Frontal cortex (tissue), 4 donors: ENCODE data around the gene ZNF639. TPM values are rescaled to one million over a fixed set of nuclear protein-coding genes. Genes with fewer than 3 reads are reported as not detected.

Source experiments
- DNase-seq, 2 donors: peaks; one replicate each; pipeline ENCODE4 v3.0.0; 2012; ENCODE audit warnings: low spot score in 2 of 2
- FAIRE-seq: peaks from 2 replicates; lab custom pipeline; 2012; peaks lifted over from hg19 to GRCh38; lab: Jason Lieb, UNC
- total RNA-seq: library from RNA; depleted of rRNA; stranded (reverse); fragments of >200 nt; gene quantifications from one replicate; pipeline ENCODE4 v1.2.3, GENCODE V29; 2014
- donor health status: control.
- donor health status: control.
- donor health status: control.

Gene ZNF639
- total RNA-seq, 1 donor from 2014 or later: 119 TPM

- DNase-seq: no peak
- no peak for FAIRE-seq
Measured at GRCh38 chr3:179376474-179376873, 53.6 kb downstream of the ZNF639 start.

Other genes starting within 250 kb of the ZNF639 start
- 74.6 TPM for gene PIK3CA, start 174.7 kb upstream of the ZNF639 start, total RNA-seq
- 2.0 TPM for gene KCNMB3, start 71.9 kb upstream of the ZNF639 start, total RNA-seq
- gene MFN1, start 24.7 kb downstream of the ZNF639 start, total RNA-seq: 109 TPM
- 163 TPM for gene GNB4, start 128.4 kb downstream of the ZNF639 start, total RNA-seq
- 22.4 TPM for gene ACTL6A, start 239.9 kb downstream of the ZNF639 start, total RNA-seq